Muscle of leg (tissue), 11 donors: ENCODE data around the gene PIP5KL1. TPM values are rescaled to one million over a fixed set of nuclear protein-coding genes. Genes with fewer than 3 reads are reported as not detected.
A peak's percentile ranks its signal among the peaks of the same experiment; 100 is the strongest.

Source experiments
- DNase-seq: peaks from one replicate; pipeline ENCODE4 v3.0.0; 2013
- H3K27ac ChIP-seq: one replicate; pipeline ENCODE4 v1.5.1; 2013; ENCODE audit warnings: mild to moderate bottlenecking, low read length, control low read depth
- H3K27me3 ChIP-seq: one replicate; pipeline ENCODE4 v1.6.1; 2013; ENCODE audit warnings: low read length; ENCODE audit not compliant: control insufficient read depth, insufficient read depth
- H3K36me3 ChIP-seq: one replicate; pipeline ENCODE4 v1.6.1; 2013; ENCODE audit warnings: low read length; ENCODE audit not compliant: control insufficient read depth, insufficient read depth
- H3K4me1 ChIP-seq: one replicate; pipeline ENCODE4 v1.6.1; 2013; ENCODE audit warnings: low read length; ENCODE audit not compliant: control insufficient read depth, insufficient read depth
- H3K4me3 ChIP-seq: one replicate; pipeline ENCODE4 v1.5.1; 2013; ENCODE audit warnings: low read length, control low read depth
- H3K9me3 ChIP-seq: replicated peaks from 2 replicates; pipeline ENCODE4 v1.6.1; 2013; ENCODE audit warnings: low read depth, low read length; ENCODE audit not compliant: control insufficient read depth
- WGBS: methylation state at CpG from one replicate; pipeline ENCODE4 v1.1.5; 2013; ENCODE audit warnings: missing lambda C conversion rate; ENCODE audit not compliant: insufficient coverage; 5-methylcytosine and 5-hydroxymethylcytosine counted together
- polyA plus RNA-seq, 8 donors: library from polyadenylated mRNA; unstranded; fragments of 120-200 nt; gene quantifications; one replicate each; pipeline versions ENCODE4 v1.2.1 to v1.2.3, GENCODE V29; 2013; ENCODE audit warnings: inconsistent platforms in 1 of 8, low replicate concordance in 1 of 8; ENCODE audit not compliant: insufficient read length in 8 of 8, insufficient read depth in 1 of 8
- total RNA-seq: library from RNA; stranded (reverse); fragments of 120-200 nt; gene quantifications from one replicate; pipeline ENCODE4 v1.2.4, GENCODE V29; 2013

The PIP5KL1 gene
- total and polyA plus RNA-seq, 9 donors = 0.42 to 3.5 (median 1.9) TPM

DNA sequence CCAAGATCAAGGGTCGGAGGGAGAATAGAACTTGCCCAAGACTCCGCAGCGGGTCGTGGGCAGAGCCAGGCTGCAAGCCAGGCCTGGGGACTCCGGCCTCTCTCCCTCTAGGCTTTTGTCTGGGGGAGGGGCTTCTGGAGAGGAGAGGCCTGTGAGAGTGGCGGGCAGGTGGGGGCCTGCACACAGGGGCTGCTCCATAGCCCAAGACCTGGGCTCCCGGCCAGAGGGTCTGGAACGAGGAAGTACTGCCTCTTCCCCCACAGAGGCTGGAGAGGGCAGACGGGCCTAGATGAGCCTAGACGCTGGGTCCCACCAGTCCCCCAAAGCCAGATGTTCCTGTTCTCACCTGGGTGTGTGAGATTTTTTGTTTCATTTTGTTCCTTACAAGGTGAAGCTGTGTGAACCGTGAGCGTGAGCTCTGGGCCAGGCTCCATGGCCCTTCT lies 26.0 kb downstream of the PIP5KL1 start:
- peaks cover 10% of the 10 kb centered on the region for H3K36me3 ChIP-seq
- H3K27me3 ChIP-seq = no peaks in the 10 kb centered on the region
- WGBS = 20% methylated on average over 4 of the region's 12 CpGs
- peak overlapping the region; percentile 63 for H3K27ac ChIP-seq
- H3K9me3 ChIP-seq = no peaks in the 10 kb centered on the region
- H3K4me1 ChIP-seq = peaks cover 48% of the 10 kb centered on the region
- peak; percentile 70 for DNase-seq
- H3K4me3 ChIP-seq = no peak overlapping the region

DNA sequence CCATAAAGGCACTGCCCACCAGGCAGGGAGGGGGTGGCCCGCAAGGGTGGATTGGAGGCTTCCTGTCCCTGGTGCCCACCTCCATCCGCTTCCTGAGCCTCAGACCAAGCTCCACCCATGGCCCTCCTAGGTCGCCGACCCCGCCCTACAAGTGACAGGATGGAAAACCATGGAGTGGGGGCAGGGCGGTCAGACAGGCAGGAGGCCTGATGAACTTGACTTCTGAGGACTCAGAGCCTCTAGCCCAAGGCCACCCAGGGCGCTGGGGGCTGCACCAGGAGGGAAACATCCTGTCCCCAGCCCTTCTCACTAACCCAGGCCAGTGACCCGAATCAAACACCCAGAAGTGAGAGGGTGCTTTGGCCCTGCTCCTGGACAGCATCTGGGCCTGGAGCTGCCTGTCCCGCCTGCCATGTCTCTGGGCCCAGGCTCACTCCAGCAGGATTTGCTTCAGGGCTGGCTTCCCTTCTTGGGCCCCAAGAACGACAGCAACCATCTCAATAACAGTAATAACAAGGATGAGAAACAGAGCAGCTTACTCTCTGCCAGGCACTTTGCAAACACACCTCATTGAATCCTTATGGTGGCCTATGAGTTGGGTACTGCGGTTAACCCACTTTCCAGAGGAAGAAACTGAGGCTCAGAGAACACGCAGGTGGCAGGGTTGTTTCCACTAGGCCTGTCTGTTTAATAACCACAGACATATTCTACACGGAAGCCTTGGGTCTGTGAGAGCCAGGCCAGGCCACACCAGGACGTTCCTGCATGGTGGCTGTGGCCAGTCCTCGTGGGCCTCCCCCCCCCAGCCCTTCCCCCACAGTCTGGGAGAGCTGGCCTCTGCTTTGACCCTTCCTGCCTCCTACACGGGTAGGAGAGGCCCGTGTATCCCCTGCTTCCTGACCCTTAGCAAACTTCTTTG lies 26.8 kb downstream of the PIP5KL1 start:
- Histone ChIP-seq H3K4me1 (peaks cover 50% of the 10 kb centered on the region), H3K36me3 (peaks cover 8% of the 10 kb centered on the region), H3K9me3 (no peaks in the 10 kb centered on the region), H3K4me3 (no peak overlapping the region), H3K27me3 (no peaks in the 10 kb centered on the region), H3K27ac (peak overlapping the region; percentile 65)
- 35% methylated on average over 12 of the region's 17 CpGs for WGBS
- DNase-seq = peak; percentile 72

GRCh38 chr9:127899128-127899943 lies 31.2 kb downstream of the PIP5KL1 start, which contains the start of gene ST6GALNAC6:
ST6GALNAC6 (minus strand) TSS chr9:127899603; CDS start chr9:127897981, 1,622 bp downstream.
- Histone ChIP-seq H3K36me3 (peaks cover 20% of the 10 kb centered on the region), H3K27ac (peak within 1 kb of the TSS; percentile 96), H3K27me3 (no peaks in the 10 kb centered on the region), H3K4me3 (peak within 1 kb of the TSS; percentile 98), H3K9me3 (peaks cover 3% of the 10 kb centered on the region), H3K4me1 (peaks cover 48% of the 10 kb centered on the region)
- DNase-seq = peak; percentile 92
- under 1% methylated on average over 59 of the region's 89 CpGs for WGBS

DNA sequence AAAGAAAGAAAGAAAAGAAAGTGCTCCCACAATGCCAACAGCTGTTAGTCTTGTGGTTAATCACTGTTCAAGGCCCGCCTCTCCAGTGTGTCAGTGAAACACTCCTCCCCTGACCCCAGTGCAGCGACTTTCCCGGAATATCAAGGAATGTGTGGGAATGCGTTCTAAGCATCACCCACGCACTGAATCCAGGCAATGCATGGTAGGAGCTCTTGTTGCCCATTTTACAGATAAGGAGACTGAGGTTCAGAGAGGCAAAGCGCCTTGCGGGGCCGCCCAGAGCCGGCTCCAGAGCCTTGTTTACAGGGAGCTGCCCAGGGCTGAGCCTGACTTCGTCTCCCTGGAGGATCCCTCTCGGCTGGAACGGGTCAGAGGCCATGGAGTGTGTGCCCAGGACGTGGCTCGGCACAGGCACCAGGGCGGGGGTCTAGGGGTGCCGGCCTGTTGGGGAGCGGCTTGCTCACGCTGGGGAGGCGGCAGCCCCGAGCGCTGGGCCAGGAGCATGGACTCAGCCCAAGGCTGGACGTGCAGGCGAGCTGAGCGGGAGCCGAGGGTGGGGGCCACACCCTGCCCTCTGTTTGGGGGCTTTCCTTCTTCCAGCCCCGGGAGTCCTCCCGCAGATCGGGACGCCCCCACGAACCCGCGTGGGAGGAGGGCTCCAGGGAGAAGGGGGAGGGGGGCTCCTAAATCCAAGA lies 32.0 kb downstream of the PIP5KL1 start:
- H3K9me3 ChIP-seq = peaks cover 7% of the 10 kb centered on the region
- peak; percentile 85 for DNase-seq
- WGBS = 7% methylated on average over 25 of the region's 32 CpGs

DNA sequence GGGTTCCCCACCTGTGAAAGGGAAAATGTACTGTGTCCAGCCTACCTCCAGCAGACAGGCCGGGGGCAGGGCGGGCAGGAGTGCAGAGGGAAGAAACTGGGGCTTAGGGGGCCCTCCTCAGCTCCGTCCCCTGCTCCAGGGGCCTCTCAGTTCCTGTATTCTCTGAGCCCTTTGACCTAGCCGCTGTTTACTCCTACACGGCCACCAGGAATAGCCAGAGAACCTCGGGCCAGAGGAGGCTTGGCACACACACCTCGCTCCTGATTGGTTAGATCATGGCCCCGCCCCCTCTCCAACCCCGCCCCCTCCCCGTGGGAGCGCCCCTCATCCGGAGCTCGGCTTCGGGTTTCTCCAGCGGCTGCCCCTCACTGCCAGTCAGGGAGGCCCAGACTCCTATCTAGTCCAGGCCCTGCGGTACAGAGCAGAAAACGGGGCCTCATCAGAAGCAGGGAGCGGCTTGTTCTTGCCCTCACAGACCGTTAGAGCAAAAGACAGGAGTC lies 33.3 kb downstream of the PIP5KL1 start:
- Histone ChIP-seq H3K36me3 (peaks cover 40% of the 10 kb centered on the region), H3K4me3 (peak overlapping the region; percentile 19), H3K4me1 (peaks cover 35% of the 10 kb centered on the region), H3K27me3 (no peaks in the 10 kb centered on the region), H3K27ac (peak overlapping the region; percentile 96), H3K9me3 (peaks cover 14% of the 10 kb centered on the region)
- WGBS = 6% methylated on average over 12 of the region's 19 CpGs
- peak; percentile 87 for DNase-seq

More for the DNA sequence above, 32.0 kb downstream of the PIP5KL1 start:
- peak overlapping the region; percentile 96 for H3K27ac ChIP-seq
- peak overlapping the region; percentile 98 for H3K4me3 ChIP-seq
- peaks cover 40% of the 10 kb centered on the region for H3K4me1 ChIP-seq
- H3K27me3 ChIP-seq = no peaks in the 10 kb centered on the region
- peaks cover 28% of the 10 kb centered on the region for H3K36me3 ChIP-seq

DNA sequence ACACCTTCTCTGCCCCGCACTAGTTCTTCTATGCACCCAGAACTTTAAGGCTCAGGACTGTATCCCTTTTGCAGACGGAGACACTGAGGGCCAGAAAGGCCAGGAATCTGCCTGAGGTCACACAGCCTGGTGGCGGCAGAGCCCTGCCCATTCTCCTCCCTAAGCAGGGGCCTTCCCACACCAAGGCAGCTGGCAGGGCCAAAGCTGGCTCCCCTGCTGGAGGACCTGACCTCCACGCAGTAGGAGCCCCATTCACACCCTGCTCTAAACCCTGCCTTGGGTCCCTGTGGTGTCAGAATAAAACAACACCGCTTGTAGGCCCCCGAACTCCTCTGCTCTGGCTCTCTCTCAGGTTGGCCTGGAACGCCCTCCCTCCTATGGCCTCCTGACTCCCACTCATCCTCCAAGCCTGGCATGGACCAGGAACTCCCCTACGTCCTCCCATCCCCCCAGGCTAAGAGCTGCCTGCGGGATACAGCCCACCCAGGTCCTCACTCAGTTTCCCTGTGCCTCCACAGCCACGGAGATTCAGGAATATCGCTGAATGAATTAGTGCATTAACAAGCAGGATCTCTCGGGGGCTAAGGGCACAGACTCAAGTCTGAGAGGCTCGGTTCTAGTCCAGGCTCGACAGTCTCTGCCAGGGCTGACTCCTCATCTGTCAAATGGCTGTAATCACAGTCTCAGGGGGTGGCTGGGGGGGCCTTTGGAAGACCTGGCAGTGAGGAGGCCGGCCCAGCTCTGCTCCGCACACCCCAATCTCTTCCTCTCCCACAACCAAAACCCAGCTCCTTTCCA lies 34.0 kb downstream of the PIP5KL1 start:
- no peak for DNase-seq
- 67% methylated on average over 8 of the region's 16 CpGs for WGBS
- Histone ChIP-seq H3K4me3 (peak overlapping the region; percentile 15), H3K27me3 (no peaks in the 10 kb centered on the region), H3K27ac (peak overlapping the region; percentile 82), H3K36me3 (peaks cover 43% of the 10 kb centered on the region), H3K4me1 (peaks cover 35% of the 10 kb centered on the region), H3K9me3 (peaks cover 14% of the 10 kb centered on the region)

DNA sequence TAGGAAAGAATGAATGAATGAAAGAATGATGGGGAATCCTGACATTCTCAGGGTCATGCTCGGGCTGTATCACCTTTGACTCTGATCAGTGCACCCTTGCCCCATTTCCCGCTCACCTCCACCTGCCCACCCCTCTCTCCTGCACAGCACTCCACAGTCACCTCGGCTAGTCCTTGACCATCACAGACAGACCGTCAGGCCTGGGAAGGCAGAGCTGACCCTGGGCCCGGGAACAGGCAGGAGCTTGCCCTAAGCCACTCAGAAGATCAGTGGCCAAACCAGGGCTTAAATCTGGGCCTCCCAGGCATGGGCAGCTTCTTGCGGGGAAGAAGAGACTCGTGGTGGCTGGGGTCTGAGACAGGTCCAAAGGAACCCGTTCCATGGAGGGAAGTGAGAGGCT lies 34.8 kb downstream of the PIP5KL1 start:
- 94% methylated on average over 5 of the region's 8 CpGs for WGBS
- peaks cover 14% of the 10 kb centered on the region for H3K9me3 ChIP-seq

DNA sequence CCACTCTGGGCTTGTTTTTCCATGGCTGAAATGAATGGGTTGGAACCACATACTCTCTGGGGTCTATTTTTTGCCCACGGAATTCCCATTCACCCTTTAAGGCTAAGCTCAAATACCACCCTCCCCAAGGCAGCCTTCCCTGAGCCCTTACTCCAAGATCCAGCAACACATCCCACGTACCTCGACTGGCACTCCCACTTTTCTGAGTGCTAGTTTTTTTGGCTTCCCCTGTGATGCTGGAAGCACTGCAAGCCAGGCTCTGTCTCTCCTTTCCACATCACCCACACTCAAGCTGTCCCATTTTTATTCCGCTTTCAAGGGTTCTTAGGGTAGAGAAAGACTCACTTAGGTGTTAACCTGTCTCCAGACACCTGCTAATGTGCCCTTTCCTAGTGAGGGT lies 37.2 kb downstream of the PIP5KL1 start:
- peaks cover 14% of the 10 kb centered on the region for H3K9me3 ChIP-seq
- WGBS = 97% methylated on average over 3 of the region's 4 CpGs
- DNase-seq = no peak
- peaks cover 59% of the 10 kb centered on the region for H3K36me3 ChIP-seq
- H3K27ac ChIP-seq = no peak overlapping the region
- H3K27me3 ChIP-seq = no peaks in the 10 kb centered on the region
- peaks cover 23% of the 10 kb centered on the region for H3K4me1 ChIP-seq
- no peak overlapping the region for H3K4me3 ChIP-seq

More for the DNA sequence above, 34.8 kb downstream of the PIP5KL1 start:
- peaks cover 35% of the 10 kb centered on the region for H3K4me1 ChIP-seq
- no peak overlapping the region for H3K27ac ChIP-seq
- DNase-seq = no peak
- H3K36me3 ChIP-seq = peaks cover 47% of the 10 kb centered on the region
- H3K4me3 ChIP-seq = no peak overlapping the region
- no peaks in the 10 kb centered on the region for H3K27me3 ChIP-seq

GRCh38 chr9:127892831-127893230 lies 37.7 kb downstream of the PIP5KL1 start:
- Histone ChIP-seq H3K4me3 (no peak overlapping the region), H3K36me3 (peaks cover 61% of the 10 kb centered on the region), H3K4me1 (peaks cover 18% of the 10 kb centered on the region), H3K27me3 (no peaks in the 10 kb centered on the region), H3K27ac (no peak overlapping the region), H3K9me3 (peaks cover 14% of the 10 kb centered on the region)
- 85% methylated on average over 4 of the region's 6 CpGs for WGBS
- DNase-seq = no peak
